ENCODE data around the gene PPP6R2. TPM values are rescaled to one million over a fixed set of nuclear protein-coding genes. Genes with fewer than 3 reads are reported as not detected.
A peak's percentile ranks its signal among the peaks of the same experiment; 100 is the strongest.

The PPP6R2 gene
- total RNA-seq, 2 experiments from 2014 or later: 62.3 to 64.5 TPM

- H3K4me2 ChIP-seq (ENCODE audit: low read length): peak overlapping the region; percentile 9; the same call in 1 of the 2 replicates
- peaks cover 8% of the 10 kb centered on the region for H3K4me1 ChIP-seq (ENCODE audit: insufficient read depth, low read length, poor library complexity, severe bottlenecking)
- no peak overlapping the region for H3K4me3 ChIP-seq (ENCODE audit: low read depth, low read length, poor library complexity, severe bottlenecking)
- DNase-seq (ENCODE audit: low spot score): no peak
- H3K27ac ChIP-seq (ENCODE audit: low read depth, low read length, poor library complexity, severe bottlenecking): no peak overlapping the region
- peaks cover 32% of the 10 kb centered on the region for H3K36me3 ChIP-seq (ENCODE audit: insufficient read depth, low read length)
- no peaks in the 10 kb centered on the region for H3K9me2 ChIP-seq (ENCODE audit: insufficient read depth, low read length)
- peaks cover 32% of the 10 kb centered on the region for H3K79me2 ChIP-seq (ENCODE audit: insufficient read depth, low read depth, low read length)
- H4K20me1 ChIP-seq (ENCODE audit: insufficient read depth, low read length): no peaks in the 10 kb centered on the region; the same call in 1 of the 2 replicates
- no peak overlapping the region for H2AFZ ChIP-seq (ENCODE audit: low read length)
- ChIA-PET CTCF (ENCODE audit: unreplicated experiment) (no interaction called here), POLR2A (no interaction called here)
- intact Hi-C loops (cut with micrococcal nuclease; ENCODE audit: unreplicated experiment): no loop called here
- TF ChIP-seq EZH2phosphoT487 (IDR thresholded peaks at IDR 0.05; ENCODE audit: borderline replicate concordance, low read depth, low read length) (no peak), CTCF (conservative IDR thresholded peaks at IDR 0.05; ENCODE audit: low read length) (no peak)
- BruUV-seq (replicated peaks): no TSS peak
- no peaks in the 10 kb centered on the region for H3K9me3 ChIP-seq (ENCODE audit: low read length)
Observed at GRCh38 chr22:50347157-50347556, 4.0 kb downstream of the PPP6R2 start.

- Histone ChIP-seq H3K4me2 (ENCODE audit: low read length) (no peak overlapping the region), H2AFZ (ENCODE audit: low read length) (no peak overlapping the region), H3K36me3 (ENCODE audit: insufficient read depth, low read length) (peaks cover 39% of the 10 kb centered on the region), H3K4me1 (ENCODE audit: insufficient read depth, low read length, poor library complexity, severe bottlenecking) (no peaks in the 10 kb centered on the region), H3K9me3 (ENCODE audit: low read length) (no peaks in the 10 kb centered on the region), H3K27ac (ENCODE audit: low read depth, low read length, poor library complexity, severe bottlenecking) (no peak overlapping the region), H4K20me1 (ENCODE audit: insufficient read depth, low read length) (no peaks in the 10 kb centered on the region; the same call in 1 of the 2 replicates), H3K9me2 (ENCODE audit: insufficient read depth, low read length) (no peaks in the 10 kb centered on the region), H3K4me3 (ENCODE audit: low read depth, low read length, poor library complexity, severe bottlenecking) (no peak overlapping the region), H3K79me2 (ENCODE audit: insufficient read depth, low read depth, low read length) (peaks cover 32% of the 10 kb centered on the region)
- intact Hi-C loops (cut with micrococcal nuclease; ENCODE audit: unreplicated experiment): no loop called here
- DNase-seq (ENCODE audit: low spot score): no peak
- TF ChIP-seq EZH2phosphoT487 (IDR thresholded peaks at IDR 0.05; ENCODE audit: borderline replicate concordance, low read depth, low read length) (no peak), CTCF (conservative IDR thresholded peaks at IDR 0.05; ENCODE audit: low read length) (no peak)
- BruUV-seq (replicated peaks): TSS peak; percentile 75
- ChIA-PET POLR2A (no interaction called here), CTCF (ENCODE audit: unreplicated experiment) (no interaction called here)
Observed at GRCh38 chr22:50348058-50348457, 4.9 kb downstream of the PPP6R2 start.

- Histone ChIP-seq H2AFZ (ENCODE audit: low read length) (no peak overlapping the region), H3K27ac (ENCODE audit: low read depth, low read length, poor library complexity, severe bottlenecking) (no peak overlapping the region), H3K4me2 (ENCODE audit: low read length) (no peak overlapping the region), H3K9me2 (ENCODE audit: insufficient read depth, low read length) (no peaks in the 10 kb centered on the region), H3K9me3 (ENCODE audit: low read length) (no peaks in the 10 kb centered on the region), H3K4me1 (ENCODE audit: insufficient read depth, low read length, poor library complexity, severe bottlenecking) (no peaks in the 10 kb centered on the region), H3K79me2 (ENCODE audit: insufficient read depth, low read depth, low read length) (peaks cover 53% of the 10 kb centered on the region), H3K4me3 (ENCODE audit: low read depth, low read length, poor library complexity, severe bottlenecking) (no peak overlapping the region), H3K36me3 (ENCODE audit: insufficient read depth, low read length) (peaks cover 59% of the 10 kb centered on the region), H4K20me1 (ENCODE audit: insufficient read depth, low read length) (no peaks in the 10 kb centered on the region; the same call in 1 of the 2 replicates)
- POLR2A ChIA-PET: interaction anchor here (0.7 kb wide), 1 partner anchor 207 kb away, joined by 5 read pairs; no protein-coding TSS in a partner anchor
- no peak for DNase-seq (ENCODE audit: low spot score)
- no TSS peak for BruUV-seq (replicated peaks)
- intact Hi-C loops (cut with micrococcal nuclease; ENCODE audit: unreplicated experiment): no loop called here
- CTCF ChIA-PET (ENCODE audit: unreplicated experiment): no interaction called here
- TF ChIP-seq CTCF (conservative IDR thresholded peaks at IDR 0.05; ENCODE audit: low read length) (no peak), EZH2phosphoT487 (IDR thresholded peaks at IDR 0.05; ENCODE audit: borderline replicate concordance, low read depth, low read length) (no peak)
Observed at GRCh38 chr22:50356186-50356585, 13.1 kb downstream of the PPP6R2 start.
